K562 (cell line): ENCODE data around the gene PLXNA2. TPM values are rescaled to one million over a fixed set of nuclear protein-coding genes. Genes with fewer than 3 reads are reported as not detected.

ENCODE experiments used
- ATAC-seq: fragments of 200-7000 bp; cut with Tn5 transposase; 3 replicates; pipeline ENCODE4 v1.9.1; 2020; ENCODE audit warnings: moderate library complexity
- BruUV-seq: library from RNA; stranded (reverse); fragments of 400-500 nt; replicated peaks from 2 replicates; lab custom pipeline; 2021; lab: Mats Ljungman, UMichigan
- CTCF ChIA-PET: fragments of 300-600 bp; formaldehyde crosslinking; extraction: SDS; loops from one replicate; lab custom pipeline; 2021; ENCODE audit warnings: low intra/inter-chr PET ratio; lab: Yijun Ruan, JAX
- POLR2A ChIA-PET: fragments of 300-600, 350-650 bp; sonication (Branson Sonifier 250); formaldehyde crosslinking; extraction: SDS; loops from one replicate; lab custom pipeline; 2021; ENCODE audit warnings: antibody characterized with exemption, inconsistent platforms; lab: Yijun Ruan, JAX
- DNase-seq, 4 experiments: peaks; one replicate each; pipeline versions ENCODE4 v3.0.0 to v3.0.0-alpha.2; 2011 to 2018; ENCODE audit warnings: low spot score in 3 of 4, mixed read lengths in 3 of 4; ENCODE audit errors: extremely low read depth in 1 of 4
- FAIRE-seq: peaks from 2 replicates; lab custom pipeline; 2011; peaks lifted over from hg19 to GRCh38; lab: Jason Lieb, UNC
- H2AFZ ChIP-seq: 2 replicates; pipeline ENCODE4 v1.6.0; 2011; ENCODE audit warnings: low read depth, low read length, control low read depth, inconsistent platforms
- H3K27ac ChIP-seq: fragments of 200-600 bp; 3 replicates; pipeline ENCODE4 v1.8.0; 2011; ENCODE audit warnings: low read depth, mild to moderate bottlenecking, control low read depth, inconsistent platforms, low read length, moderate library complexity, mixed read lengths; ENCODE audit errors: extremely low read depth
- H3K27me3 ChIP-seq, 2 experiments: fragments of 300-600 bp in 1 of 2; 2 replicates in 1 of 2; 3 replicates in 1 of 2; pipeline versions ENCODE4 v1.6.0 to v1.8.0; 2011; ENCODE audit warnings: inconsistent platforms in 2 of 2, low read length in 2 of 2, mild to moderate bottlenecking in 1 of 2, mixed read lengths in 1 of 2, moderate library complexity in 1 of 2; ENCODE audit not compliant: control insufficient read depth in 2 of 2, insufficient read depth in 2 of 2
- H3K36me3 ChIP-seq: fragments of 300-600 bp; 3 replicates; pipeline ENCODE4 v1.8.0; 2011; ENCODE audit warnings: mild to moderate bottlenecking, low read length, inconsistent platforms; ENCODE audit not compliant: control insufficient read depth, insufficient read depth
- H3K4me1 ChIP-seq, 2 experiments: fragments of 200-600 bp in 1 of 2; replicated peaks in 1 of 2; 2 replicates in 1 of 2; 3 replicates in 1 of 2; pipeline versions ENCODE4 v1.5.1 to v1.8.0; 2011; ENCODE audit warnings: inconsistent platforms in 2 of 2, low read length in 2 of 2, mild to moderate bottlenecking in 1 of 2, mixed read lengths in 1 of 2, moderate library complexity in 1 of 2; ENCODE audit not compliant: control insufficient read depth in 2 of 2, insufficient read depth in 2 of 2
- H3K4me2 ChIP-seq: 2 replicates; pipeline ENCODE4 v1.6.1; 2011; ENCODE audit warnings: low read length, control low read depth, inconsistent platforms, mixed read lengths; ENCODE audit not compliant: insufficient read depth
- H3K4me3 ChIP-seq: fragments of 200-600 bp; sonication (generic), shearing (Covaris generic); 2 replicates; pipeline ENCODE4 v1.5.1; 2016; ENCODE audit warnings: control low read depth, inconsistent platforms
- H3K79me2 ChIP-seq: fragments of 200-600 bp; 3 replicates; pipeline ENCODE4 v1.8.0; 2011; ENCODE audit warnings: low read length, inconsistent platforms; ENCODE audit not compliant: control insufficient read depth, insufficient read depth
- H3K9ac ChIP-seq, 2 experiments: 2 replicates each; pipeline versions ENCODE4 v1.6.0 to v1.6.1; 2011; ENCODE audit warnings: low read depth in 2 of 2, low read length in 2 of 2, control low read depth in 1 of 2, inconsistent platforms in 1 of 2, mild to moderate bottlenecking in 1 of 2, mixed read lengths in 1 of 2; ENCODE audit not compliant: insufficient read depth in 1 of 2
- H3K9me1 ChIP-seq: one replicate; pipeline ENCODE4 v1.6.0; 2011; ENCODE audit warnings: inconsistent platforms, mild to moderate bottlenecking, low read length, moderate library complexity; ENCODE audit not compliant: control insufficient read depth, insufficient read depth
- H3K9me3 ChIP-seq: replicated peaks from 2 replicates; pipeline ENCODE4 v1.5.1; 2011; ENCODE audit warnings: low read depth, low read length, inconsistent platforms; ENCODE audit not compliant: control insufficient read depth, insufficient read depth
- H4K20me1 ChIP-seq: replicated peaks from 2 replicates; pipeline ENCODE4 v1.6.1; 2011; ENCODE audit warnings: low read length, inconsistent platforms, mixed read lengths; ENCODE audit not compliant: control insufficient read depth, insufficient read depth
- BCOR ChIP-seq: fragments of 450-650 bp; IDR thresholded peaks from 2 replicates; pipeline ENCODE4 v1.6.1; 2016
- EWSR1 ChIP-seq: fragments of 450-650 bp; IDR thresholded peaks from 2 replicates; pipeline ENCODE4 v1.6.1; 2018; ENCODE audit warnings: borderline replicate concordance, mild to moderate bottlenecking, low read depth, moderate library complexity; ENCODE audit not compliant: partially characterized antibody
- EZH2 ChIP-seq: IDR thresholded peaks from 2 replicates; pipeline ENCODE4 v1.6.1; 2012; ENCODE audit warnings: low read depth, mild to moderate bottlenecking, inconsistent platforms, low read length, borderline replicate concordance
- HNRNPK ChIP-seq: fragments of 200-400 bp; formaldehyde crosslinking; IDR thresholded peaks from one replicate; pipeline ENCODE4 v1.6.1; 2018; ENCODE audit warnings: mild to moderate bottlenecking, low read depth, low read length; ENCODE audit not compliant: poor library complexity, severe bottlenecking
- RBM25 ChIP-seq: fragments of 200-400 bp; formaldehyde crosslinking; IDR thresholded peaks from 2 replicates; pipeline ENCODE4 v1.6.1; 2018; ENCODE audit warnings: low read length, low read depth, moderate library complexity; ENCODE audit not compliant: severe bottlenecking
- TGIF2 ChIP-seq: sonication (generic); formaldehyde crosslinking; IDR thresholded peaks from 2 replicates; pipeline ENCODE4 v1.8.1; 2022; ENCODE audit warnings: mild to moderate bottlenecking, missing genetic modification reagents, moderate library complexity
- TOE1 ChIP-seq, 2 experiments: fragments of 450-650 bp in 1 of 2; sonication (generic) in 1 of 2; formaldehyde crosslinking in 1 of 2; IDR thresholded peaks; 2 replicates each; pipeline versions ENCODE4 v1.7.1 to v1.8.0; 2016 to 2022; ENCODE audit warnings: borderline replicate concordance in 2 of 2, mild to moderate bottlenecking in 2 of 2, antibody characterized with exemption in 1 of 2, inconsistent platforms in 1 of 2, low read depth in 1 of 2, missing genetic modification reagents in 1 of 2, moderate library complexity in 1 of 2
- ZFP1 ChIP-seq: fragments of 450-650 bp; formaldehyde crosslinking; IDR thresholded peaks from 2 replicates; pipeline ENCODE4 v1.4.0; 2020; ENCODE audit warnings: mild to moderate bottlenecking, mixed read lengths
- WGBS: fragments of 100-300 bp; shearing (Covaris generic); methylation state at CpG from one replicate; pipeline ENCODE4 v1.1.6; 2016; ENCODE audit warnings: low coverage, mixed read lengths; ENCODE audit not compliant: insufficient coverage; ENCODE audit errors: missing lambda C conversion rate; 5-methylcytosine and 5-hydroxymethylcytosine counted together
- in situ Hi-C: fragments of 300-500 bp; cut with MboI; formaldehyde crosslinking; loops from 4 replicates; pipeline ENCODE4 v1.15.0; 2018; ENCODE audit warnings: inconsistent platforms, mixed read lengths
- intact Hi-C: fragments of 100-400 bp; cut with micrococcal nuclease; formaldehyde crosslinking; loops from 2 replicates; pipeline ENCODE4 v1.14.2; 2022
- polyA plus RNA-seq, 8 experiments: library from polyadenylated mRNA; depleted of rRNA in 4 of 8; stranded (reverse) in 5 of 8; unstranded in 3 of 8; fragments of >200 nt; fragmentation: Nextera tagmentation in 2 of 8; fragmentation: Illumina TruSeq in 1 of 8; extraction: Ambion mirVana in 2 of 8; extraction: Trizol in 1 of 8; gene quantifications; 2 replicates each; pipeline versions ENCODE4 v1.2.1 to v1.2.3, GENCODE V29; 2011 to 2014; ENCODE audit warnings: inconsistent platforms in 1 of 8, missing spikeins in 1 of 8
- total RNA-seq, 7 experiments: library from RNA; depleted of rRNA in 6 of 7; stranded (reverse); fragments of >200 nt in 6 of 7; fragmentation: Illumina TruSeq in 2 of 7; extraction: Trizol in 2 of 7; gene quantifications; 2 replicates each; pipeline versions ENCODE4 v1.2.1 to v1.2.3, GENCODE V29; 2011 to 2021; ENCODE audit warnings: low replicate concordance in 1 of 7
- TF ChIP-seq, protein P1 (sequence below): fragments of 450-650 bp; IDR thresholded peaks from 2 replicates; pipeline ENCODE4 v1.6.1; 2017; ENCODE audit warnings: antibody characterized with exemption

The PLXNA2 gene
- total and polyA plus RNA-seq, 9 of the 15 experiments (the other 6 are each of a cell fraction or from before 2014, with no cell fraction given): 0.01 to 1.3 (median 0.32) TPM

DNA sequence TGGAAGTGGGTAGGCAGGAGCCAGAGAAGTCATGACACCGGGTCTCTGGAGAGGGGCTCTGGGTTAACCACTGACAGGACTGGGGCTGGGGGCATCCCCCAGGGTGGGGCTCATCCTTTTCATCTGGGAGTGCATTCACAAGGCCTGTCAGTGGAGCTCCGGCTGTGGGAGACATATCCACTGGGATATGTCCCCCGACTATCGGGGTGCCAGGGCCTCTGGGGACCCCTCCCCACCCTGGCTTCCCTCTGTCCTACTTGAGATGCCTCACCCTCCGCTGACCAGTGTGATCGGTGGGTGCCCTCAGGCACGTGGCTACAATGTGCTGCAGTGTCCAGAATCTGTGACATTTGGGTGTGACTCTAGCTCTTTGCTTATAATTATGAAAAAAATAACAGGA is 240.9 kb downstream of the PLXNA2 start:
- intact Hi-C loops: no loop called here
- no peaks in the 10 kb centered on the region for H4K20me1 ChIP-seq
- ChIA-PET POLR2A (interaction anchor here (1.1 to 1.7 kb wide), 3 partner anchors 9 to 15 kb away, joined by 3 to 5 read pairs (median 5); no protein-coding TSS in a partner anchor), CTCF (no interaction called here)
- H3K4me1 ChIP-seq: no peaks in the 10 kb centered on the region
- H3K36me3 ChIP-seq: no peaks in the 10 kb centered on the region
- no peak for DNase-seq
- H2AFZ ChIP-seq: no peak overlapping the region
- in situ Hi-C loops: loop anchor here (25.0 kb wide), 1 partner anchor 1209 kb away; no protein-coding TSS in a partner anchor
- ATAC-seq: no peak
- WGBS: 3% methylated on average over 7 of the region's 7 CpGs
- BruUV-seq: no TSS peak
- H3K4me2 ChIP-seq: no peak overlapping the region
- TF ChIP-seq TGIF2 (CRISPR knock-in tag) (no peak), HNRNPK (no peak), EZH2 (no peak), ZFP1 (no peak), EWSR1 (no peak), TOE1 (IDR thresholded peaks at IDR 0.05; ENCODE audit: borderline replicate concordance) (no peak), TOE1 (CRISPR knock-in tag; IDR thresholded peaks at IDR 0.05; ENCODE audit: borderline replicate concordance, low read depth) (no peak), BCOR (no peak), RBM25 (no peak)
- TF ChIP-seq, protein P1, sequence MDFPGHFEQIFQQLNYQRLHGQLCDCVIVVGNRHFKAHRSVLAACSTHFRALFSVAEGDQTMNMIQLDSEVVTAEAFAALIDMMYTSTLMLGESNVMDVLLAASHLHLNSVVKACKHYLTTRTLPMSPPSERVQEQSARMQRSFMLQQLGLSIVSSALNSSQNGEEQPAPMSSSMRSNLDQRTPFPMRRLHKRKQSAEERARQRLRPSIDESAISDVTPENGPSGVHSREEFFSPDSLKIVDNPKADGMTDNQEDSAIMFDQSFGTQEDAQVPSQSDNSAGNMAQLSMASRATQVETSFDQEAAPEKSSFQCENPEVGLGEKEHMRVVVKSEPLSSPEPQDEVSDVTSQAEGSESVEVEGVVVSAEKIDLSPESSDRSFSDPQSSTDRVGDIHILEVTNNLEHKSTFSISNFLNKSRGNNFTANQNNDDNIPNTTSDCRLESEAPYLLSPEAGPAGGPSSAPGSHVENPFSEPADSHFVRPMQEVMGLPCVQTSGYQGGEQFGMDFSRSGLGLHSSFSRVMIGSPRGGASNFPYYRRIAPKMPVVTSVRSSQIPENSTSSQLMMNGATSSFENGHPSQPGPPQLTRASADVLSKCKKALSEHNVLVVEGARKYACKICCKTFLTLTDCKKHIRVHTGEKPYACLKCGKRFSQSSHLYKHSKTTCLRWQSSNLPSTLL: no peak
- no peaks in the 10 kb centered on the region for H3K79me2 ChIP-seq
- no peaks in the 10 kb centered on the region for H3K9me1 ChIP-seq
- H3K9me3 ChIP-seq: no peaks in the 10 kb centered on the region
- no peak overlapping the region for H3K9ac ChIP-seq
- FAIRE-seq: no peak
- no peak overlapping the region for H3K4me3 ChIP-seq
- peaks cover 22 to 66% of the 10 kb centered on the region in 2 experiments; a peak in 4 of 5 replicates for H3K27me3 ChIP-seq
- no peak overlapping the region for H3K27ac ChIP-seq
